ENCODE data around the gene SULT4A1. TPM values are rescaled to one million over a fixed set of nuclear protein-coding genes. Genes with fewer than 3 reads are reported as not detected.
A peak's percentile ranks its signal among the peaks of the same experiment; 100 is the strongest.

The SULT4A1 gene, protein sequence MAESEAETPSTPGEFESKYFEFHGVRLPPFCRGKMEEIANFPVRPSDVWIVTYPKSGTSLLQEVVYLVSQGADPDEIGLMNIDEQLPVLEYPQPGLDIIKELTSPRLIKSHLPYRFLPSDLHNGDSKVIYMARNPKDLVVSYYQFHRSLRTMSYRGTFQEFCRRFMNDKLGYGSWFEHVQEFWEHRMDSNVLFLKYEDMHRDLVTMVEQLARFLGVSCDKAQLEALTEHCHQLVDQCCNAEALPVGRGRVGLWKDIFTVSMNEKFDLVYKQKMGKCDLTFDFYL
- total RNA-seq (not detected in 2 replicates), polyA plus RNA-seq (not detected in 2 replicates), polyA minus RNA-seq (not detected in 2 replicates)
- total RNA-seq (2013): 0.05 TPM

DNA sequence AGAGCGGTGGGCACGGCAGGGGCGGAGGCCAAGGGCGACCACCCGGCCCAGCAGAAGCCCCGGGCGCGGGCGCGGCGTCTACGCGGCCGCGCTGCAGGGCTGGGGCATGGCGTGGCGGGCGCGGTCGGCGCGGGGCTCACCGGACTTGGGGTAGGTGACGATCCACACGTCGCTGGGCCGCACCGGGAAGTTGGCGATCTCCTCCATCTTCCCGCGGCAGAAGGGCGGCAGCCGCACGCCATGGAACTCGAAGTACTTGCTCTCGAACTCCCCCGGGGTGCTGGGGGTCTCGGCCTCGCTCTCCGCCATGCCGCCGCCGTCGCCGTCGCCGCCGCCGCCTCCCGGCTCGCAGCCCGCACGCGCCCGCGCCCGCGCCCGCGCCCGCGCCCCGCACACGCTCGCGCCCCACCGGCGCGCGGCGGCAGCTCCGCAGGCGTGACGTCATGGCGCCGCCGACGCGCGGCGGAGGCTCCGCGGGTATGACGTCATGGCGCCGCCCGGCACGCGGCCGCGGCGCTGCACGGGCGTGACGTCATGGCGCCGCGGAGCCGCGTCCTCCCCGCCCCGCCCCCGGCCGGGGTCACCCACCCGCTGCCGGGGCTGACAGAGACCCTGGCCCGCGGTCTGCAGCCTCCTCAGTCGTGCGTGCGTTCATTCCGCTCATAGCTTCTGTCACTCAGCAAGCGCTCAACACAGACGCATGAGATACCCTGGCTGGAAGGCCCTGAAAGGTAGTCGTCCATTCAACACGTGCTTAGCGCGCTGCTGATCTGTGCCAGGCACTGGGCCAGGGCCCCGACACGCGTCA, at the start of gene SULT4A1:
Gene SULT4A1, minus strand, starts transcription at position 440 of the 808 bp plus-strand sequence. Its CDS starts 131 bp downstream, at position 309.
- no peak within 1 kb of the TSS for H3K27ac ChIP-seq (ENCODE audit: low read length in 2 of 2)
- no peaks in the 10 kb centered on the region for H4K20me1 ChIP-seq (ENCODE audit: control insufficient read depth, insufficient read depth, low read length, poor library complexity, severe bottlenecking)
- no peaks in the 10 kb centered on the region for H3K36me3 ChIP-seq (replicated peaks in 1 of 2; ENCODE audit: control extremely low read depth in 1 of 2, control insufficient read depth in 1 of 2, extremely low read depth in 1 of 2, insufficient read depth in 2 of 2, low read length in 1 of 2)
- Mint-ChIP-seq H3K27me3 (peaks cover 57% of the 10 kb centered on the region), H3K9me3 (ENCODE audit: insufficient read depth) (no peaks in the 10 kb centered on the region), H3K27ac (no peak within 1 kb of the TSS), H3K4me1 (peaks cover 4% of the 10 kb centered on the region), H3K4me3 (peak within 1 kb of the TSS; percentile 71)
- DNase-seq (no peak), ATAC-seq (ENCODE audit: low read depth) (no peak)
- H3K4me3 ChIP-seq (ENCODE audit: control extremely low read depth in 1 of 5, extremely low read depth in 1 of 5, insufficient read depth in 1 of 5, low read depth in 2 of 5, low read length in 4 of 5): no peak within 1 kb of the TSS
- H3K9ac ChIP-seq (ENCODE audit: low read length): no peak within 1 kb of the TSS
- TF ChIP-seq, protein P1, sequence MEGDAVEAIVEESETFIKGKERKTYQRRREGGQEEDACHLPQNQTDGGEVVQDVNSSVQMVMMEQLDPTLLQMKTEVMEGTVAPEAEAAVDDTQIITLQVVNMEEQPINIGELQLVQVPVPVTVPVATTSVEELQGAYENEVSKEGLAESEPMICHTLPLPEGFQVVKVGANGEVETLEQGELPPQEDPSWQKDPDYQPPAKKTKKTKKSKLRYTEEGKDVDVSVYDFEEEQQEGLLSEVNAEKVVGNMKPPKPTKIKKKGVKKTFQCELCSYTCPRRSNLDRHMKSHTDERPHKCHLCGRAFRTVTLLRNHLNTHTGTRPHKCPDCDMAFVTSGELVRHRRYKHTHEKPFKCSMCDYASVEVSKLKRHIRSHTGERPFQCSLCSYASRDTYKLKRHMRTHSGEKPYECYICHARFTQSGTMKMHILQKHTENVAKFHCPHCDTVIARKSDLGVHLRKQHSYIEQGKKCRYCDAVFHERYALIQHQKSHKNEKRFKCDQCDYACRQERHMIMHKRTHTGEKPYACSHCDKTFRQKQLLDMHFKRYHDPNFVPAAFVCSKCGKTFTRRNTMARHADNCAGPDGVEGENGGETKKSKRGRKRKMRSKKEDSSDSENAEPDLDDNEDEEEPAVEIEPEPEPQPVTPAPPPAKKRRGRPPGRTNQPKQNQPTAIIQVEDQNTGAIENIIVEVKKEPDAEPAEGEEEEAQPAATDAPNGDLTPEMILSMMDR (IDR thresholded peaks at IDR 0.05): no peak
- no peak for TF ChIP-seq EZH2 (IDR thresholded peaks at IDR 0.05; ENCODE audit: borderline replicate concordance, insufficient read depth, low read depth, low read length, poor library complexity, severe bottlenecking)
- H3K27me3 ChIP-seq (replicated peaks in 1 of 4; ENCODE audit: control extremely low read depth in 1 of 4, control insufficient read depth in 3 of 4, insufficient read depth in 4 of 4, low read length in 3 of 4): peaks cover 0 to 37% (median 17%) of the 10 kb centered on the region in 4 experiments
- intact Hi-C loops (cut with micrococcal nuclease): no loop called here
- CTCF ChIA-PET: no interaction called here
- WGBS (ENCODE audit: insufficient coverage): 10% methylated on average over 121 of the region's 121 CpGs
- POLR2A ChIA-PET: no interaction called here
- no peaks in the 10 kb centered on the region for H3K79me2 ChIP-seq (ENCODE audit: control insufficient read depth, insufficient read depth, low read length)
- peak within 1 kb of the TSS; percentile 33 for H3K4me2 ChIP-seq (replicated peaks; ENCODE audit: low read depth, low read length, poor library complexity, severe bottlenecking)
- no peak within 1 kb of the TSS for H2AFZ ChIP-seq (ENCODE audit: insufficient read depth, low read depth, low read length, poor library complexity, severe bottlenecking)
- H3K9me3 ChIP-seq (ENCODE audit: control extremely low read depth in 1 of 3, control insufficient read depth in 2 of 3, insufficient read depth in 1 of 3, low read length in 2 of 3): peaks cover 0 to 11% (median 0%) of the 10 kb centered on the region in 3 donors
- H3K4me1 ChIP-seq (ENCODE audit: control insufficient read depth in 2 of 2, insufficient read depth in 2 of 2, low read length in 2 of 2): no peaks in the 10 kb centered on the region

DNA sequence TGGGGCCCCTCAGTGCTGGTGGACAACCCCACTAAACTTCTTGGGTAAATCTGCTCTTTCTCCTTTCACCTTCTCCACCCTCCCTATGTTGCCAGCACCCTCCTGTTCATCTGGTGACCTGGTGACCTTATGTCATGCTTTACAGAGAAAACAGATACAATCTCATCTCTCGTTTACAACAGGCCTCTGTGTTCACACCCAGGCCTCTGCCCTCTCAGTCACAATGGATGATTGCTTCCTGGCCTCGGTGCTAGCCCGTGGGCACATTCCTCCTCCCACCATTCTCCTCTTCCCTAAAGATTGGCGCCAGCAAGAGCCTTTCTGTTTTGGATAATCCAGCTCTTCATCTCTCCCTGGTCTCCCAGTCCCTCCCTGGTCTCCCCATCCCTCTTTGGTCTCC, 49.0 kb upstream of the SULT4A1 start:
- Histone ChIP-seq H3K9me3 (ENCODE audit: control extremely low read depth in 1 of 3, control insufficient read depth in 2 of 3, insufficient read depth in 1 of 3, low read length in 2 of 3) (peaks cover 0 to 3% (median 0%) of the 10 kb centered on the region in 3 donors), H3K27ac (ENCODE audit: low read length in 2 of 2) (no peak overlapping the region), H3K4me1 (ENCODE audit: control insufficient read depth in 2 of 2, insufficient read depth in 2 of 2, low read length in 2 of 2) (no peaks in the 10 kb centered on the region), H4K20me1 (ENCODE audit: control insufficient read depth, insufficient read depth, low read length, poor library complexity, severe bottlenecking) (no peaks in the 10 kb centered on the region), H3K9ac (ENCODE audit: low read length) (no peak overlapping the region), H3K4me2 (replicated peaks; ENCODE audit: low read depth, low read length, poor library complexity, severe bottlenecking) (no peak overlapping the region), H3K79me2 (ENCODE audit: control insufficient read depth, insufficient read depth, low read length) (no peaks in the 10 kb centered on the region), H3K27me3 (replicated peaks in 1 of 4; ENCODE audit: control extremely low read depth in 1 of 4, control insufficient read depth in 3 of 4, insufficient read depth in 4 of 4, low read length in 3 of 4) (peaks cover 0 to 7% (median 2%) of the 10 kb centered on the region in 4 experiments), H2AFZ (ENCODE audit: insufficient read depth, low read depth, low read length, poor library complexity, severe bottlenecking) (no peak overlapping the region), H3K4me3 (ENCODE audit: control extremely low read depth in 1 of 5, extremely low read depth in 1 of 5, insufficient read depth in 1 of 5, low read depth in 2 of 5, low read length in 4 of 5) (no peak overlapping the region), H3K36me3 (replicated peaks in 1 of 2; ENCODE audit: control extremely low read depth in 1 of 2, control insufficient read depth in 1 of 2, extremely low read depth in 1 of 2, insufficient read depth in 2 of 2, low read length in 1 of 2) (no peaks in the 10 kb centered on the region)
- H3K9me3 Mint-ChIP-seq (ENCODE audit: insufficient read depth): no peaks in the 10 kb centered on the region
- no peak overlapping the region for H3K4me3 Mint-ChIP-seq
- DNase-seq: no peak
- H3K27me3 Mint-ChIP-seq: peaks cover 24% of the 10 kb centered on the region
- no peak for TF ChIP-seq EZH2 (IDR thresholded peaks at IDR 0.05; ENCODE audit: borderline replicate concordance, insufficient read depth, low read depth, low read length, poor library complexity, severe bottlenecking)
- TF ChIP-seq, protein P1 (IDR thresholded peaks at IDR 0.05): no peak
- POLR2A ChIA-PET: no interaction called here
- CTCF ChIA-PET: no interaction called here
- H3K27ac Mint-ChIP-seq: no peak overlapping the region
- H3K4me1 Mint-ChIP-seq: no peaks in the 10 kb centered on the region
- intact Hi-C loops (cut with micrococcal nuclease): no loop called here
- no peak for ATAC-seq (ENCODE audit: low read depth)
- WGBS (ENCODE audit: insufficient coverage): 22% methylated on average over 4 of the region's 4 CpGs

All from B cell (primary cell).